ENCODE measurements around the gene RRP15.

Gene RRP15

DNA sequence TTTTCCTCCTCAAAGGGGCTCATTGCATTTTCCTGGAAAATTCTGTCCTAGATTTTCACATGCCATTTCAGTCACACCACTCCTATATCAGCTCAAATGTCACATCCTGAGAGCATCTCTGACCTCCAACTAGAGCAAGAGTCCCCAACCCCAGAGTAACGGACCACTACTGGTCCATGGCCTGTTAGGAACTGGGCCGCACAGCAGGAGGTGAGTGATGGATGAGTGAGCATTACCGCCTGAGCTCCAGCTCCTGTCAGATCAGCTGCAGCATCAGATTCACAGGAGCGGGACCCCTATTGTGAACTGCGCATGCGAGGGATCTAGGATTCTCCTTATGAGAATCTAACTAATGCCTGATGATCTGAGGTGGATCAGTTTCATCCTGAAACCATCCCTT, 12.7 kb upstream of the RRP15 start:
- TF ChIP-seq, protein P1, sequence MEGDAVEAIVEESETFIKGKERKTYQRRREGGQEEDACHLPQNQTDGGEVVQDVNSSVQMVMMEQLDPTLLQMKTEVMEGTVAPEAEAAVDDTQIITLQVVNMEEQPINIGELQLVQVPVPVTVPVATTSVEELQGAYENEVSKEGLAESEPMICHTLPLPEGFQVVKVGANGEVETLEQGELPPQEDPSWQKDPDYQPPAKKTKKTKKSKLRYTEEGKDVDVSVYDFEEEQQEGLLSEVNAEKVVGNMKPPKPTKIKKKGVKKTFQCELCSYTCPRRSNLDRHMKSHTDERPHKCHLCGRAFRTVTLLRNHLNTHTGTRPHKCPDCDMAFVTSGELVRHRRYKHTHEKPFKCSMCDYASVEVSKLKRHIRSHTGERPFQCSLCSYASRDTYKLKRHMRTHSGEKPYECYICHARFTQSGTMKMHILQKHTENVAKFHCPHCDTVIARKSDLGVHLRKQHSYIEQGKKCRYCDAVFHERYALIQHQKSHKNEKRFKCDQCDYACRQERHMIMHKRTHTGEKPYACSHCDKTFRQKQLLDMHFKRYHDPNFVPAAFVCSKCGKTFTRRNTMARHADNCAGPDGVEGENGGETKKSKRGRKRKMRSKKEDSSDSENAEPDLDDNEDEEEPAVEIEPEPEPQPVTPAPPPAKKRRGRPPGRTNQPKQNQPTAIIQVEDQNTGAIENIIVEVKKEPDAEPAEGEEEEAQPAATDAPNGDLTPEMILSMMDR (conservative IDR thresholded peaks at IDR 0.05; ENCODE audit: low read depth, low read length), result no peak

DNA sequence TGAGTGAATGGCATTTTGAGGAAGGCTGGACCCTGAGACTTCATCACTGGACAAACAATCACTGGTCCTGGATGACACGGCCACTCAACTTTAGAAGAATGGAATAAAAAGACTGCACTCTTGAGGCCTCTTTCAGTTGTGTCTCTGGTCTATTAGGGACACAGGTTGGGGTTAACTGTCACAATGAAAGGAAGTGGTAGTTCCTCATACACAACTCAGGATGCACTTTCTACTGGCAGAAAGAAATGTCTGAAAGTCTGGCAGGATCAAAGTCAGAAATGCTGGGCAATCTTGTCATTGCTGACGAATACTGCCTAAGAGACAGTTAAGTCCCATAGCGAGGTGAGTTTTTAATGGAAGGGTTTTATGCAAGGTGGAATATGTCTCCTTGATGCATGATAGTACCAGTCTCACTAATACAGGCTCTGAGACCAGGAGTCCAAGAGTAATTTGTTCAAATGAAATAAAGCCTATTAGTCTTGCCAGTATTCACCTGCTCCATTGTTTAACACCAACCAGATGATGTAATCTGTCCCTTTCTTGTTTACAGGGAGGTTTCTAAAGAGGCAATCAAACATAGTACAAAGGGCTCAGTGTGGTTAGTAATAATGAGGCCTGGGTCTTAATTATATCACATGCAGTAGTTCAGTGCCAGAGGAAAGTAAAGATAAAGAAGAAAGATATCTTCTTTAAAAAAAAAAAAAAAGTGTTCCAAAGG, 11.2 kb upstream of the RRP15 start:
- no peak overlapping the region for H3K4me3 ChIP-seq (ENCODE audit: low read depth, low read length)
- DNase-seq (ENCODE audit: low read depth), result no peak
- TF ChIP-seq, protein P1 (conservative IDR thresholded peaks at IDR 0.05; ENCODE audit: low read depth, low read length), result no peak

More for the DNA sequence above, 12.7 kb upstream of the RRP15 start:
- H3K4me3 ChIP-seq (ENCODE audit: low read depth, low read length), result no peak overlapping the region
- DNase-seq (ENCODE audit: low read depth), result no peak

DNA sequence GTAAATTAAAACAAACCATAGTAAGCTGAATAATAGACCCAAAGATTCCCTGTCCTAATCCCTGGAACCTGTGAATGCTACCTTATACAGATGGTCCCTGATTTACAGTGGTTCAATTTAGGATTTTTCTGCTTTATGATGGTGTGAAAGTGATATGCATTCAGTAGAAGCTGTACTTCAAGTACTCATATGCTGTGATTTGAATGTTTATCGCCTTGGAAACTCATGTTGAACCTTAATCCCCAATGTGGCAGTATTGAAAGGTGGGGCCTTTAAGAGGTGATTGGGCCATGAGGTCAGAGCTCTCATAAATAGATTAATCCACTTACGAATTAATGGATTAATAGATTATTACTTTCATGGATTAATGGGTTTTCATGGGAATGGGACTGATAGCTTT, 10.6 kb upstream of the RRP15 start:
- TF ChIP-seq, protein P1 (conservative IDR thresholded peaks at IDR 0.05; ENCODE audit: low read depth, low read length), result no peak
- no peak overlapping the region for H3K4me3 ChIP-seq (ENCODE audit: low read depth, low read length)
- no peak for DNase-seq (ENCODE audit: low read depth)

DNA sequence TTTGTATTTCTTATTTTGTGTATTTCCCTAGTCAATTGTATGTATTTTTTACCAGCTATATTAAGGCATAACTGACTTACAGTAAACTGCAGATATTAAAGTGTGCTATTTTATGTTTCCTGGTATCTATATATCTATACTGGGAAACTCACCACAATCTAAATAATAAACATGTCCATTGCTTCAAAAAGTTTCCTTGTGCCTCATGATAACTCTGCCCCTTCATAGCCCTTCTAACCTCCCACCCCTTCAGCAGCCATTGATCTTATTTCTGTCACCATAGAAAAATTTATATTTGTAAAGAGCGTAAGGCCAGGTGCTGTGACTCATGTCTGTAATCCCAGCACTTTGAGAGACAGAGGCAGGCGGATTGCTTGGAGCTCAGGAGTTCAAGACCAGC, 9.3 kb upstream of the RRP15 start:
- no peak for DNase-seq (ENCODE audit: low read depth)
- TF ChIP-seq, protein P1 (conservative IDR thresholded peaks at IDR 0.05; ENCODE audit: low read depth, low read length), result no peak
- no peak overlapping the region for H3K4me3 ChIP-seq (ENCODE audit: low read depth, low read length)

DNA sequence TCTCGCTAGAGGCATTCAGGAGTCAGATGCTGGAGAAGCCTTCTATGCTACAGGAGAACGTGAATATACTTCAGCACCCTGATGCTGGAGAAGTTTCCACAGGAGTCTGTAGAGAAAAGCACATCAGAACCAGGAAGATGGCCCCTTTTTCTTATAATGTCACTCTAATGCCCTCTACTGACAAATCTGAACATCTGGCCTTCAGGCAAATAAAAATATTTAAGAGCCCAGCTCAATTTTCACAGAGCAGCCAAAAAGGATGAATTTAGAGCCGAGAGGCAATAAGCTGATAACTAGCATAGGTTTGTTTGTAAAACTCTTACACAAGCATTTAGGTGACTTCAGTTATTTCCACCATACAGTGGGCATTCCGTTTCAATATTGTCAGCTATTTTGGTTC, 3.8 kb upstream of the RRP15 start:
- TF ChIP-seq, protein P1 (conservative IDR thresholded peaks at IDR 0.05; ENCODE audit: low read depth, low read length), result no peak
- DNase-seq (ENCODE audit: low read depth), result no peak
- H3K4me3 ChIP-seq (ENCODE audit: low read depth, low read length), result no peak overlapping the region

DNA sequence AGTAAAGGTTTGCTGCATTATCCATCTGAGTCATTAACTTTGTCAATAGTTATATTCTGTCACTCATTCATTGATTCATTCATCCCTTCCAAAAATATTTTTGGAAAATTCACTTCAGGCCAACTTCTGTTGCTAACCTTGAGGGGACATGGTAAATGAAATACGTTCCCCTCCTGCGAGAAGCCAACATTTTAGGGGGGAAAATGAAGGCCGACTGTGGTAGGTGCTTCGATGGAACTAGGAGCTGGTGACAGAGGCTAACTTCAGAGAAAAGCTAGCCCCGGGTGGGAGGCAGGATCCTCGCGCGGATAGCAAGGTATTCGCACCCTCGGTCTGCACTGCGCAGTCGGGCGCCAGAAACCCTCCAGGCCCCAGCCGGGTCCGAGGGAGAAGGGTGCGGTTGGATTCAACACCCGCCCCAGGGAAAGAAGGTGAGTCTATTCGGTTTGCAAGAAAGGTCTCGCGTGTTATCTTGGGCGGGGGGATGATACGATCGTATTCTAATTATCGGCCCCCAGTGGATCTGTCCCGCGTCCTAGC, 646 bp upstream of the RRP15 start:
- DNase-seq (ENCODE audit: low read depth), result no peak
- TF ChIP-seq, protein P1 (conservative IDR thresholded peaks at IDR 0.05; ENCODE audit: low read depth, low read length), result no peak
- peak overlapping the region; percentile 99 for H3K4me3 ChIP-seq (ENCODE audit: low read depth, low read length)

DNA sequence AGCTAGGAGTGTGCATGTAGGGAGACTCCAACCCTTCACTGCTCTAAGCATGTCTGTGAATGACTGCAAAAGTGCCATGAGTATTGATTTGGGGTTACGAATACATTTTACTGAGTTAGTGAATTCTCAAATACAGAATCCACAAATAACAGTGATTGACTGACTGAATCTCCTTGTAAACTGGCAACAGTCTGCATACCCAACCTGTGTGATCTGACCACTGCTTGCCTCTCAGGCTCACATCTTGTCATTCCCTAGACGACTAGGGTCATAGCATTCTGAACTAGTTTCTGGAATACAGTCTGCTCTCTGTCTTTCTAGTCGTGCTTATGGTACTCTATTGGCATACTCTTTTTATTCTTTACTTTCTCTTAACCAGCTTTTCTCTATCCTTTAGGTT, 7.4 kb downstream of the RRP15 start:
- no peak overlapping the region for H3K4me3 ChIP-seq (ENCODE audit: low read depth, low read length)
- DNase-seq (ENCODE audit: low read depth), result no peak
- TF ChIP-seq, protein P1 (conservative IDR thresholded peaks at IDR 0.05; ENCODE audit: low read depth, low read length), result no peak
